HK-2 (cell line): ENCODE measurements around the gene HK1.
"Not testable (repeated sequence)": the region's sequence is repeated elsewhere in the genome, so short reads cannot be mapped to it uniquely, and the experiment has no call there.

ENCODE experiments used
- DNase-seq: peaks from one replicate; pipeline ENCODE4 v3.0.0-alpha.2; 2018; ENCODE audit not compliant: unreplicated experiment

HK1 gene

DNA sequence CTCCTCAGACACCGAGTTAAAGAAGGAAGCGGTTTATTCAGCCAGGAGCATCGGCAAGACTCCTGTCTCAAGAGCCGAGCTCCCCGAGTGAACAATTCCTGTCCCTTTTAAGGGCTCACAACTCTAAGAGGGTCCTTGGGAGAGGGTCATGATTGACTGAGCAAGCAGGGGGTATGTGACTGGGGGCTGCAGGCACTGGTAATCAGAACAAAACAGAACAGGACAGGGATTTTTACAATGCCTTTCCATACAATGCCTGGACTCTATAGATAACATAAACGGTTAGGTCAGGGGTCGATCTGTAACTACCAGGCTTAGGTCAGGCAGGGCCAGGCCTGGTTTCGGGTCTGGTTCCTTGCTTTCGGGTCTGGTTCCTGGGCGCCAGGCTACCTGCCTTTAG, 30.0 kb downstream of the HK1 start:
- not testable (repeated sequence) for DNase-seq

DNA sequence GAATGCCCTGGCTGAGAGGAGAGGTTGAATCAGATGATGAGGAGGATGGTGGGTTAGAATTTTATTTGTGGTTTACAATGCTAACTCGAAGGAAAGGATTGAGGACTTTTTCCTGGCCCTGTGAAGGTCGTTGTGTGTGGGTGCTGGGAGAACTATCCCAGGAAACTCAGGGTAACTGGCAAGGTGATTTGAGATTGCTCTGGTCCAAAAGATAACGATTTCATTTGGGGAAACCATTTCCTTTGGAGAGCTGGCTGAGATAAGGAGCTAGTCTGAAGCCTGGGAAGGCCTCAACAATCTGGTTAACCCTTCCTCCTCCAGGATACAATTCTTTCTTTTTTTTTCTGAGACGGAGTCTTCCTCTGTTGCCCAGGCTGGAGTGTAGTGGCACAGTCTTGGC, 33.0 kb downstream of the HK1 start:
- DNase-seq = no peak

DNA sequence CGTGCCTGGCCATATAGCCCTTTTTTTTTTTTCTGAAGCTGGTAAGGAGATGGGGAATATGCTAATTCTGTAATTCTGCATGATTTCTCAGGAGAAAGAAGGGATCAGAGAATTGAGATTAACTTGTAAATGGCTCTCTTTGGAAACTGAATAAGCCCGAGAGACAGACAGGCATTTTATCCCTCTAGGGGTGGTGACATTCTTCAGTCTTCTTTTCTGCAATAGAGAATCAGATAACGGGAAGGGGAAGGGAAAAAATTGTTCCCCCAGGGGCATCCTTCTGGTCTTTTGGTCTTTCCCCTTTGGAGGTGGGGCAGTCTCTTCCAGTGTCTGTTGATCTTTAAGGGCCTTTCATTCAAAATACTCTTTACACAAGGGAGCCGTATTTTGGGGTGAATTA, 34.2 kb downstream of the HK1 start:
- no peak for DNase-seq

DNA sequence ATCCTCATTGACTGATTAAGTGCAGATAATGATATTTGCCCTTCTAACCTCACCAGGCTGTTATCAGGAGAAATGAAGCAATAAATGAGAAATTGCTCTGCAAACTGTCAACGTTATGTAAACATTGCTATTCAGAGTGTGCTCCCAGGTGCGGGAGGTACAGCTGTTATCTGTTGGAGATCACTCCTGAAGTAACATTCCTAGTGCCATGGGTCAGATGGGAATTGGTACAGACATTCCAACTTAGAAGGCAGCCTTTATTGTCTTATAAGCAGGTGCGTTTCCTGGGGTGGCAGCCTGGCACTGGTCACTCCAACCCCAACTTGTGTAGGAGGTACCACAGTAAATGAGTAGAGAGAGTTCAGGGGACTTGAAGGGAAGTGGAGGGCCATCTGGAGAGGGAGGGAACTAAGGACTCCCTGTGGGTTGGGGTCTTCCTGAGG, 36.8 kb downstream of the HK1 start:
- DNase-seq = no peak

DNA sequence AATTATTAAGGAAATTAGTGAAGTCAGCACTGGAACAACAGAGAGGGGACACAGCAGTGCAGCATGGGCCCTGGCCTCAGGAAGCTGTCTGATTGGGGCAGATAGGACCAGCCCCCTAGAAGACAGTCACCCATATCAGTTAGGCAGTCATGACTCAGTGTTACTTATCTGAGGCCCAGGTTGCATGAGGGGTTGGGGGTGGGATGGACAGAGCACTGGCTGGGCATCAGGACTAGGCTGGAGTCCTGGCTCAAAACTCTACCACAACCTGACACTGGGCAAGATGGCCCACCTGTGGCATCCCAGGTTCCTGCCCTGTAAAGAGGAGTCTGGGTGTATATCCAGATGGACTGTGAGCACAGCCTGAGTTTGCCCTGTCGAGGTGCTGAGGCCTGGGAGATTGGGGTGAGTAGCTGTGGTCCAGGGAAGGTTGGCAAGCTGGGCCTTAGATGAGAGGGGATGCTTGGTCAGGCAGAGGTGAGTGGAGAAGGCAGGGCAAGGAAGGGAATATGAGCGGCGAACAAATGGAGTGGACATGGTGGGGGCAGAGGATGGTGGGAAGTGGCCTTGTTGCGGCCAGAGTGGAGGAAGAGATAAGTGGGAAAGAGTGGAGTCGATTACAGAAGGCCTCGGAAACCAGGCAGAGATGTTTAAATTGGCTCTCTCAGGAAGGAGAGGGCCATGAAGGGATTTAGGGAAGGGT, 37.5 kb downstream of the HK1 start:
- DNase-seq = no peak

DNA sequence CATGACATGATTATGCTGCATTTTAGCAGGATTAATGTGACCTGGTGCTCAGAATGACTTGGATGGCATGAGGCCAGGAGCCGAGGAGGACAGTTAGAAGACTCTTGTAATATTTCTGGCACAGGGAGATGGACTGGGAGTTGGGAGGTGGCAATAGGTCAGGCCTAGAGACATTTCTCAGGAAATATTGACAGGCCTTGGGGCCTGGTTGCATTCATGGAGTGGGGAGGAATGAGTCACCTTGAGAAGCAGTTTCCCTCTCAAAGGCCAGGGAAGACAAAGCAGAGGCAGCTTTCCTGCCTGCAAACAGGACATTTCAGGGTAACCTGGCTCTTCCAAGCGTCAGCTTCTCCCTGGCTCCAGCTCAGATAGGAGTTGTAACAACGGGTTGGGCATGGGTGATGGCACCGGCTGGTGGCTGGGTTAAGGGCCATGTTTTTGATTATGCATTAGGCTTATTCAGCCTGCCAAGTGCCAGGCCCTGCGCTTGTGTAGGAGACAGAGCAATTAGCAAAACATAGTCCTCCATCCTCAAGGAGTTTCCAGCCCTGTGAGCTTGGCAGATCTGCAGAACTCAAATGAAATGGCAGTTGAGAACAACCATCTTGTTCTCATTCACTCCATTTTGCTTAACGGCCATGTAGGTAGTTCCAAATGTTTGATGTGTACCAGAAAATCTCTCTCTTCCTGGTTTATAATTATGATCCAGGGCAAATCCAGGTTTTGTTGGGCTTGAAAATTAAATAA, 38.2 kb downstream of the HK1 start:
- DNase-seq = peak; percentile 53

DNA sequence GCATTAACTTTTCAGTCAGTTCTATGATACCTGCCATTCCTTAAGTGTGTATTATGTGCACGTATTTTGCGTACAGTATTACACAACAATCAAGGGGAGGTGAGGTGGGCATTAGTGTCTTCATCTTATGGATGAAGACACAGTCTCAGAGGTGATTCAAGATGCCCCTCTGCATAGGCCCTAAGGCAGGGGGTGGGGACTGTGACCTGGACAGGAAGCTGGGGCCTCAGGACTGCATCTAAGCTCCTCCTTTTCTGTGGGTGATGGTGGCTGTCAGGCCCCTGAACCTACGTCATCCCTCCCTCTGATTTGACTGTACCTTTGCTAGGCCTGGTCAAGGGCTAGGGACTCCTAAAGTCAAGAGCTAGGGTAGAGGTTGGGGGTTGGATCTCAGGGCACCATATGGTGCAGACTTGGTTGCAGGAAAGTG, 38.9 kb downstream of the HK1 start:
- no peak for DNase-seq

DNA sequence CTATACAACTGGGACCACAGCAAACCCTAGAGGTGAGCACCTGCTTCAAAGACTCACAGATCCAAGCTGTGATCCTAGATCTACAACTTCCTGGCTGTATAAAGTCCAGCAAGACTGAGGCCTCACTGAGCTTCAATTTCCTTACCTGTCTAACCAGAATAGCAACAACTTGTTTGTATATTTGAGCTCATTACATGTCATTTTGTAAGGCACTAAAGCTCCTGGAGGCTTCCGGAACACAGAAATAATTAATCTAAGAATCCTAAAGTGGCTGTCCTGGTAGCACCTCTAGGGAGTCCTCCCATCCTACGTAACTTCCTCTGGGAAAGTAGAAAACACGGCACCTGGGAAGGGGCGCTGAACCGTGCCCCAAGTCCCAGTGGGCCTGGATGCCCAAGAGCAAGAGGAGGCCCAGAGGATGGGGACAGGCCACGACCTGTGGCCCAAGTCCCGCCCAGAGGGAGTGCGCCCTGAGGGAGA, 39.4 kb downstream of the HK1 start:
- DNase-seq = no peak

DNA sequence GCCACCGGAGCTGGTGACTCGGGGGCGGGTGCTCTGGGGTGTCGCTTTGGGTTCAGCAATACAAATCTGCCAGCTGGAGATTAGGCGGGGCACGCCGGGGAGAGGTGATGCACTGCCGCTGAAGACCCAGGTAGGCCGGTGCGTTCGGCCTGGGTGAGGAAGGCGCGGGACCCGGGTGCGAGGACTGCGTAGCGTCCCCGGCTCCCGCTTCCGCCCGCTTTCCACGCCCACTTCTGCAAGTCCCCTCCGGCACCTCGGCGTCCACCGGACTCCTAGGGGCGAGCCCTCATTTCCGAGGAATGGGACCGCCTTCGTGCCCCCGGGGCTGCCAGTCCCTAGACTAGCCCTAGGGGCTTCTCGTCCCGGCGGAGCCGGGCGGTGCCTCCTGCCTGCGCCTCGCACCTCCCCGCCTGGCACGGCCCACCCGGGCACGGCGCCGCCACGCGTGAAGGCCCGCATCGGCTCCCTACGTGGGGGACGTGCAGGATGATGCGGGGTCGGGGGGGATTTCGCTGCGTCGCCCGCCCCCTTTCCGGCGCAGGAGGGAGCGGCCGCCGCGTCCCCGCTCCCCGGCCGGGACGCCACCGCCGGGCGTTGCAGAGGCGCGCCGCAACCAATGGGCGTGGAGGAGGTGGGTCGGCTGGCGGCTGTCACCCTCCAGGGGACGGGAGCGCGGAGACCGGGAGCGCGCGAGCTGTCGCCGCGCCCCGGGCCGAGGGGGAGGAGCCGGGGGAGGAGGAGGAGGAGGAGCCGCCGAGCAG, 40.0 kb downstream of the HK1 start:
- peak; percentile 93 for DNase-seq

DNA sequence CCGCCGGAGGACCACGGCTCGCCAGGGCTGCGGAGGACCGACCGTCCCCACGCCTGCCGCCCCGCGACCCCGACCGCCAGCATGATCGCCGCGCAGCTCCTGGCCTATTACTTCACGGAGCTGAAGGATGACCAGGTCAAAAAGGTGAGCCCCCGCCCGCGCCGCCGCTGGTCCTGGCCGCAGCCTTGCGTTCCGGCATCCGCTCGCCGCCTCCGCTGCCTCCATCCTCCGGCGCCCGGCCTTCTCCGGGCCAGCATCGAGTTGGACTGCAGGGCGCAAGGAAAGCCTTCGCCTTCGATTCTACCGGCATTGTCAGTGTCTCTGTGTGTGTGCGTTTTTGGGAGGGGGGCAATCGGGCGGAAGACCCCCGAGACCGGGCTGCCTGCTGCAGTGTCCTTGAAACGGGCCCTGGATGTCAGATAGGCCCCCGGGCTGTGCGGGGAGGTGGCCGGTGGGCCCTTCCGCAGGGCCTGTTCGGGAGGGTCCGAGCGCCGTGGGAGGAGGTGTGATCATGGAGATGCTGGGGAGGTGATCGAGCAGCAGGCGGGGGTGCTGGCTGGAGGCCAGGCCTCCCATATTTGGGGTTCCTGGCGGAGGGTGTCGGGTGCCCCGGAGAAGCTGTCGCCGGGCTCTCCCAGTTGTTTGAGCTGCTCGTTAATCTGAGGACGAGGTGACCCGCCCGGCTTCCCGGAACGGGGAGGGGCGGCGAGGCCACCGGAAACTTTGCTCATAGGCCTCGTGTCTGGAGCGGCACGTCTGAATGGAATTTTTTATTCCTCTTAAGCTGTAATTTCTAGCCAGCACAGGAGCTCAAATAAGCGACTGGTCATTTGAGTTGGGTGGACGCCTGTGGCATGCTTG, 40.8 kb downstream of the HK1 start:
- DNase-seq = peak; percentile 80

DNA sequence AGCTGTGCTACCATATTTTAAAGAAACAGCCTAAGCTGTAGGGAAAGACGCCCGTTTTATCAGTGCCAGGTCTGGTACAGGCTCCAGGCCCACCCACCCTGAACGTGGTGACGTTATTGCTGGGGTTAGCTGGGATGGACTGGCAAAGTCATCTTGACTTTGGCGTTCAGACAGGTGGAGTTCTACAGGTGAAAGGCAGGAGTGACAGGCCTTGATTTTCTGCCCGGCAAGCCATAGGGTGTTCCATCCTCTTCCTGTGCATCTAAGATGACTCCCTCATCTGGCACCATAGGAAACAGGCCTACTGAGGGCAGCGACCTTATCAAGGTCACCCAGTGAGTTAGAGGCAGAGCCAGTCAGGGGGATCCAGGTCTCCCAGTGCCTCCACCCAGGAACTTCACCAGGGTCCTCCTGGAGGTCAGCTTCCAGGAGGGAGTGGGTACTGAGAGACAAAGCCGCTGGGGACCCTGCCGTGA, 41.6 kb downstream of the HK1 start:
- DNase-seq = no peak

DNA sequence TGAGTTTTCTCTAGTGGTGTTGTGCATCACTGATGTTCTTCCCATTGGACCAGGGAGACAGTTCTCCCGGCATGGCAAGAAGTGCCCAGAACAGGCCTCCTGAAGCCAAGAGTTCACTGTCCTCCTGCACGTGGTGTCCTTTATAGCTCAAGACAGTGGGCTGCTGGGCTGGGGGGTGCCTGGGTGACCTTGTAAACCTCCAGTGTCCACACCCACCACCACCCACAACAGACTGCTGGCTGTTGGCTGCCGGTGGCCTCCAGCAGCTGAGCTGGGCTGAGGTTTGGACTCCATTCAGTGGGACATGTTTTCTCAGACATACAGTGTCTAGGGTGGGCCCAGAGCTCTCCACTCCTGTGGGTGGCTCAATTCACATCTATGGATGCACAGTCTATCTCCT, 42.2 kb downstream of the HK1 start:
- DNase-seq = no peak

DNA sequence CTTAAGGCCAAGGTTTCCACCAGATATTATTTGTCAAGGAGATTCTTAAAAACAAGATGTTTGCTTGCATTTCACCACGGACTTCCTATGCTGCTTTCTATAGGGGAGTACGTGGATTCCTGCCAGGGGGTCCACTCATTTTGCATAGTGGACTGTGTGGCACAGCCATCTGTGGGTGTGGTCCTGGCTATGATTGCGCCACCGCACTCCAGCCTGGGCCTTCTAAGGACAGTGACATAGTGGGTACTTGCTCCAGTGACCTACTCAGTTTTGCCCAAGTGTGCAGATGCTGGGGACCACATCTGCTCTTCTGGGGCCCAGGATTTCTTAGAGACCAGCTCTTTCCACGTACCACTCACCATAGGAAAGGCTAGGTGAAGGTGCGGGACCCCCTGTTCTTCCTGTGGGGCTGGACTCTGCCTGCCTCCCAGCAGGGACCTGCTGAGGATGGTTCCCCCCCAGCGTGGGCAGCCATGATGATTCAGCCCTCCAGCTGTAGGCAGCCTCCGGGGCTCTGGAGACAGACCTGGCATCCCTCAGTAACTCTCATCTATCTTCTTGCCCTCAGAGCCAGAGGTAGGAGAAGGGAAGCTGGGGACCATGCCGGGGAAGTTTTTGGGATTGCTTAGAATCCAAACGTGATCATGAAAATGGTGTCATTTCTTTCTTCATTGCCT, 42.9 kb downstream of the HK1 start:
- no peak for DNase-seq

DNA sequence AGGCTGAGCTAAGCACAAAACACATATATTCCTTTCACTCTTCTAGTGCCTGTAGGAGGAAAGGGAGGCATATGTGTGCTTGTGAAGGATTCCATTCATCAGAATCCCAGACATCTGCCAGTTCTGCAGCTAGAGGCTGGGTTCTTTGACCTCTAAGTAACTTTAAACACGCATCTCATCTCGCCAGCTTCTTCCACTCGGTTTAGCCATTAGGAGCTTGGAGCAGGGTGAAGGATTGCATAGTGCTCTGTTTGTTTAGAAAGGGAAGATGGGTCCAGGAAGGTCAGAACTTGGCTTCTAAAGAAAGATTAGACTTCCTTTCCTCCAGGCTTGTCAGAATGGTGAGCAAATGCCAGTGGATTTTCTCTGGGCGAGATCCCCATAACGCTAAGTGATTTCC, 43.6 kb downstream of the HK1 start:
- no peak for DNase-seq

DNA sequence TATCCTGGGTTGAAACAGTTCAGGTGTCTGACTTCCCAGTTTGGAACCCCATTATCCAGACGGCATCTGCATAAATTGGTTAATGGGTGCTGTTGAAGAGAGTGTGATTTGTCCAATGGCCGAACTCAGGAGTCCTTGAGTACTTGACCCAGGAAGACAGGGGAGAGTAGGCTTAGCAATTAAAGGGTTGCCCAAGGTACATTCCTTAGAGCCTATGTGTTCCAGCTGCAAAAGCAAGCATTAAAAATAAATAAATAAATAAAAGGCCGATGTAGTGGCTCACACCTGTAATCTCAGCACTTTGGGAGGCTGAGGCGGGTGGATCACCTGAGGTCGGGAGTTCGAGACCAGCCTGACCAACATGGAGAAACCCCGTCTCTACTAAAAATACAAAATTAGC, 44.0 kb downstream of the HK1 start:
- DNase-seq = not testable (repeated sequence)

DNA sequence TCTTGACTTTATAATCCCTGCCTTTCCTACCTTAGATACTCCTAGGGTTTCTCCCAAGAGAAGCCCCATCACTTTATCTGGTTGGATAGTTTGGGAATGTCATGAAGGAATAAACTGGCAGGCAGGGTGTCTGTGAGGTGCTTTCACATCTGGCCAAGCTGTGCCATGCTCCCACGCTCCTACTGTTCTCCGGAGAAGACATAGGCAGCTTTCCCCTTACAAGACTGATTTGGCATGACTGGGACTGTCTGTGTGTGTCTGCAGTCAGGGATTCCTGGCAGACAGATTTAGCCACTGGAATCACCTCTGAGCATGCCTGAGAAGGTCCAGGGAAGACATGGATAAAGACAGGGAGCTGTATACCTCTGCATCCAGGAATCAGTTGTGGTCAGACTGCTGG, 45.3 kb downstream of the HK1 start:
- no peak for DNase-seq

DNA sequence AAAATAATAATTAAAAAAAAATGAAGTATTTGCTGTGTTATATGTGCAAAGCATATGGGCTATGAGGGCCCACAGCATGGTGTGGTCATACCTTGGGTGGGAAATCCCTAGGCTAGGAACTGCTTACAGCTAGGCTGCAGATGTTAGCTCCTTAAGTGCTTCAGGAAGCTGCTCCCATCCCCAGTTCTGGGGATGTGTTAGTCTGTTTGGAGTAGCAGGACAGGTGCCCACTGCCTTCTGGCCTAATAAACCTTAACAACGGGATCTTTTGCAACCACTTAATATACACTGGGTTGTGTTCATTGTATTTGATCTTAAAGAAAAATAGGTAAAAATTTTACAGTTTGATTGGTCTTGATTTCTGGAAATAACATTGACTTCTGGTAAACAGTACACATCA, 46.3 kb downstream of the HK1 start:
- DNase-seq = no peak

DNA sequence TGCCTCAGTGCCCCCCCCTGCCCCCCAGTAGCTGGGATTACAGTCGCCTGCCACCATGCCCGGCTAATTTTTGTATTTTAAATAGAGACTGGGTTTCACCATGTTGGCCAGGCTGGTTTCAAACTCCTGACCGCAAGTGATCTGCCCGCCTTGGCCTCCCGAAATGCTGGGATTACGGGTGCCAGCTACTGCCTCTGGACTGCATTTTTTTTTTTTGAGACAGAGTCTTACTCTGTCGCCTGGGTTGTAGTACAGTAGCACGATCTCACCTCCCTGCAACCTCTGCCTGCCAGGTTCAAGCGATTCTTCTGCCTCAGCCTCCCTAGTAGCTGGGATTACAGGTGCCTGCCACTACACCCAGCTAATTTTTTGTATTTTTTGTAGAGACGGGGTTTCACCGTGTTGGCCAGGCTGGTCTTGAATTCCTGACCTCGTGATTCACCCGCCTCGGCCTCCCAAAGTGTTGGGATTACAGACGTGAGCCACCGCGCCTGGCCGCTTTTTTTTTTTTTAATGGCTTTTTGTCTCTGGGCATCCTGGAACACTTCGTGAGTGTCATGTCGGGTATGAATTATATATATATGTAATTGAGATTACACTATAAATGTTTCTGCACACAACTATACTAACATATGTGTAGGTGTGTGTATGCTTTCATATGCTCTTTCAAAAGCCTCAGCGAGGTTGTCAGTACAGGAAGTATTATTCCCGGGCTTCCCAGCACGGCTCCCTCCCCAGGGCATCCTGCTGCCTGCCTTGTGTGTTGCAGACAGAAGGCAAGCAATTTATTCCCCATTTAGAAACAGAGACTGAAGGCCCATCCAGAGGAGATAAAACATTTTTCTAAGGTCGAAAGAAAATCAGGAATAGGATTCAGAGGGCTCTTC, 47.6 kb downstream of the HK1 start:
- DNase-seq = not testable (repeated sequence)

DNA sequence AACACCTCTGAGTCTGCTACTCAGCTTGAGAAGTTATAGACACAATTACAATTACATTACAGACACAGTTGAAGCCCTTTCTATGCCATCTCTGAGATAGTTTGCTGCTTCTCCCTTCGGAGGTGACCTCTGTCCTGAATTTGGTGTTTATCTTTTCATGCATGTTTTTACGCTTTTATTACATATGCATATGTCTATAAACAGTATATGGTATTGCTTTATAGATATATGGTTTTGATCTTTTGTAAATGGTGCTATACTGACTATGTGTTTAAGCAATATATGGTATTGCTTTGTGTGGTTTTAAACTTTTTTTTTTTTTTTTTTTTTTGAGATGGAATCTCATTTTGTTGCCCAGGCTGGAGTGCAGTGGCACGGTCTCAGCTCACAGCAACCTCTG, 48.4 kb downstream of the HK1 start:
- no peak for DNase-seq
